HEK293 (cell line): ENCODE measurements around the gene PITPNM3.

Source experiments
- CTCF ChIP-seq: fragments of 450-650 bp; formaldehyde crosslinking; IDR thresholded peaks from 2 replicates; pipeline ENCODE4 v1.5.1; 2016; ENCODE audit warnings: missing biosample characterization, missing genetic modification characterization
- KLF16 ChIP-seq: fragments of 450-650 bp; formaldehyde crosslinking; IDR thresholded peaks from 2 replicates; pipeline ENCODE4 v1.5.1; 2017; ENCODE audit warnings: missing biosample characterization, missing genetic modification characterization
- ZBTB11 ChIP-seq: fragments of 450-650 bp; formaldehyde crosslinking; conservative IDR thresholded peaks from 2 replicates; pipeline ENCODE4 v1.5.1; 2016; ENCODE audit warnings: low read depth, missing biosample characterization, missing genetic modification characterization
- ZNF24 ChIP-seq: fragments of 450-650 bp; formaldehyde crosslinking; IDR thresholded peaks from 2 replicates; pipeline ENCODE4 v1.5.1; 2016; ENCODE audit warnings: missing biosample characterization, missing genetic modification characterization
- ZNF274 ChIP-seq, 2 experiments: fragments of 200-500 bp in 1 of 2; fragments of 450-650 bp in 1 of 2; sonication (Bioruptor generic) in 1 of 2; formaldehyde crosslinking in 1 of 2; IDR thresholded peaks; 2 replicates each; pipeline versions ENCODE4 v1.5.1 to v1.6.1; 2014 to 2016; ENCODE audit warnings: borderline replicate concordance in 1 of 2, inconsistent platforms in 1 of 2, low read length in 1 of 2, missing biosample characterization in 1 of 2, missing genetic modification characterization in 1 of 2
- ZNF785 ChIP-seq: fragments of 450-650 bp; formaldehyde crosslinking; IDR thresholded peaks from 2 replicates; pipeline ENCODE4 v1.5.1; 2016; ENCODE audit warnings: missing biosample characterization, missing genetic modification characterization

GRCh38 chr17:6461792-6462524 lies 94.4 kb downstream of the PITPNM3 start:
- no peak for TF ChIP-seq ZNF785 (tag by site-specific recombination)
- no peak for TF ChIP-seq CTCF (tag by site-specific recombination)
- no peak for TF ChIP-seq KLF16 (tag by site-specific recombination)
- TF ChIP-seq ZBTB11 = no peak
- no peak for TF ChIP-seq ZNF274 (IDR thresholded peaks at IDR 0.05; ENCODE audit: low read length)
- no peak for TF ChIP-seq ZNF274 (tag by site-specific recombination; IDR thresholded peaks at IDR 0.05; ENCODE audit: borderline replicate concordance)
- no peak for TF ChIP-seq ZNF24 (tag by site-specific recombination)
